M059J (cell line): Measurements from ENCODE around the gene NR1I3. TPM values are rescaled to one million over a fixed set of nuclear protein-coding genes. Genes with fewer than 3 reads are reported as not detected.

Experiments used
- DNase-seq: peaks from one replicate; pipeline ENCODE4 v3.0.0-alpha.2; 2012; ENCODE audit warnings: low read depth
- total RNA-seq: library from RNA; depleted of rRNA; stranded (reverse); fragments of >200 nt; shearing (Covaris generic); gene quantifications from 2 replicates; pipeline ENCODE4 v1.2.3, GENCODE V29; 2014; rRNA removed

The NR1I3 gene
- total RNA-seq, 1 experiment from 2014 or later = not detected

DNA sequence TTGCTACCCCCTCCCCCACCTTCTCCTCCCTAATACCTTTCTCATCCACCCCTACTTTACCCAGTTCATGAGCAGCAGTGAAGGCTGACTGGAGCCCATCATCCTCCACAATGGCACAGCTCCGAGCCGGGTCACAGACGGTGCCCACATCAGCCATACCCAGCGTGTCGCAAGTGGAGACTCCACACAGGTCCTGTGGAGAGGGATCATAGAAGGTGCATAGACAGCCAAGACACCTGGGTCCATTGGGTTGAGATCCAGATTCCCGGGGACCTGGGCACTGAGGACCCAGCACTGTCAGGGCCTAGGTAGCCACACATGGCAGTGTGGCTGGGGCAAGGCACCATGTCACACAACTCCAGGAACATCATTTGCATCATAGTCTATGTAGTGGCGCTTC lies 41.9 kb downstream of the NR1I3 start:
- DNase-seq = no peak

DNA sequence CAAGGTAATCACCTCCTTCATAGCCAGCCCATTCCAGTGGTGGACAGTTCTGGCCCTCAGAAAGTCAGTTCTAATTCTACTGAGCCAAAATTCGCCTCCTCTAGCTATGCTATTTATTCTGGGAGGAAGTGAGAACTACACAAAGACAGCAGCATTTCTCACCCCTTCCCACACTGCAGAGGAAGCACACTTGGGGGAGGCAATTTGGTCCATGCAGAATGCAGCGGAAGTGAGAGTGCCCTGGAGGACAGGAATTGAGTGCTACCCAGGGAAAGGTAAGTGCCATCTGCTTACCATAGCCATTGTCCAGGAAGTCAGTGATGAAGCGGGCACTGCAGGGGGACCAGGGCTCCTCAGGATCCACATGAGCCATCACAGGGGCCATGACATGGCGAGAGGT lies 42.8 kb downstream of the NR1I3 start:
- no peak for DNase-seq

DNA sequence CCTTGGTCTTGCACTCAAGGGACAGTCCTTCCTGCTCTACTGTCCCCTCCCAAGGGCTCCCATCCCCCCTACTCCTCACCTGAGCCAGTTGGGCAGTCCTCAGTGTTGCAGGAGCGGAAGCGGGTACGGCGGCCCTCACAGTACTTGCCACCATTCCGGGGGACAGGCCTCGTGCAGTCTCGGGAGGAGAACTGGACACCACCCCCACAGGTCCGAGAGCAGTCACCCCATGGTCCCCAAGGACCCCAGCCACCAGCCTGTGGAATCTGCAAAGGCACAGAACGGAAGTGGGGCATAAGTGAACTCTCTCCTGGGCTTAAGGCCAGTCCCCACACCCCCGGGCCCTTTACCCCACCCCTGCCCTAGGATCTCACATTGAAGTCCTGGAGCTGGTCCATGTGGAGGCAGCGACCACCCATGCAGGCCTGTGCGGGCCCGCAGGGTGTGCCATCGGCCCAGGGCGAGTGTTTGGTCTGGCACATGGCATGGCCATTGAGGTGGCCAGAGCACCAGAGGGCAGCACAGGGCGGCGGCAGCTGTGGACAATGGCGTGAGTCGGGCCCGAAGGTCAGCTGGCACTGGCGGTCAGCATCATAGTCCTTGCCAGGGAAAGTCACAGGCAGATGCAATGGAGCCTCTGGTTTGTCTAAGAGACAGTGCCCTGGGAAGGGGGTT lies 44.3 kb downstream of the NR1I3 start:
- DNase-seq = no peak

DNA sequence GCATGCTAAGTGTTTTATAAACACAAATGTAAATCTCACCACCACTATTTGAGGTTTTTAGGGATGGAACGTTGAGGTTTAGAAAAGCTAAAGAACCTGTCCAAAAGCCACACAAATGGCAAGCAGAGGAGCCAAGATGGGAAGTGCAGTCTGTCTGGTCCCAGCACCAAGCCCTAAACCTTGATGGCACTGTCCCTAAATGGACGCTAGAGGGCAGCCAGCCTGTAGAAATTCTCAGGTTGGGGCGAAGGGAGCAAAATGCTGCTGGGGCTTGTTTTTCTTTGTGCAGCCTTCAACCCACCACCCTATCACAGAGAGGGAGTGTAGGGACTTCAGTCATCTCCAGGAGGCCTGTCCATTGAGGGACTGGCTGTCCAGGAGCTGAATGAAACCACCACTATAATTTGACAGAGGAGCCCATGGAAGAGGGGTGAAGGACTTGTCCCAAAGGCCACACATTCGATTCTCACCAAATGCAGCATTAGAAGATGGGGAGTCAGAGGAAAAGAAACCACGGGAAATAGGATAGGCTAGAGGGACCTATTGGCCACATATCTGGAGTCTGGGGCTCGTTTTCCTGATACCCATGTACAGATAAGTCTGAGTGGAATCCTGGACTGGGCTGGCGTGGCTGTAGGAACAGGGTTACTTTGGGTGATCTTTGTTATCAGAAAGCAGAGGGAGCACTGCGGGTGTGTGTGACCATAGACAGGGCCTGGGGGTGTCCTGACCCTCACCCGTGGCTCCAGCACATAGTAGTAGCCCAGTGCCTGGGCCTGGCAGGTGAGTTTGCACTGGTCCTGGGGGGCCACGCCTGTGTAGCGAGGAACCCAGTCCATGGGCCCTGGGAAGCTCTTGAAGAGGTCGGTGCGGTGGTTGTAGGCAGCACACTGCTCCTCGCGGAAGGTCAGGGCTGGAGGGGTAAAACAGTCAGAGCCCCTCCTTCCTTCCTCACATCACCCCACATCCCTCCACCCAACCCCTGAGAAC lies 45.2 kb downstream of the NR1I3 start:
- DNase-seq = peak; percentile 72

DNA sequence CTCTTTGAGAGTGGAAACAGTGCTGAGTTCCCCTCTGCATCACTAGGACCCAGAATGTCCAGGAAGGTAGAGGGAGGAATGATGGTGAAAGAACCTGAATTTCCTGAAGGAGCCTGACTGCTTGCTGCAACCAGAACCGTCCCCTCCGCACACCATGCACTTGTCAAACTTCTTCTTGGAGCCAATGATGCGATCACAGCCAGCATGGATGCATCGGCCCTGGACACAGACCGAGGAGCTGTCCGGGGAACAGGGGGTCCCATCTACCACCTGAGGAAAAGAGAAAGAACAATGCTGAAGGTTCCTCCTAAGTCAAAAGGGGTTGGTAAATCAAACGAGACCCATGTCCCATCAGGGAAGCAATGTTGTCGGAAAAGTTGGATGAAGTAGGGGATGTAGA lies 46.0 kb downstream of the NR1I3 start:
- DNase-seq = no peak

DNA sequence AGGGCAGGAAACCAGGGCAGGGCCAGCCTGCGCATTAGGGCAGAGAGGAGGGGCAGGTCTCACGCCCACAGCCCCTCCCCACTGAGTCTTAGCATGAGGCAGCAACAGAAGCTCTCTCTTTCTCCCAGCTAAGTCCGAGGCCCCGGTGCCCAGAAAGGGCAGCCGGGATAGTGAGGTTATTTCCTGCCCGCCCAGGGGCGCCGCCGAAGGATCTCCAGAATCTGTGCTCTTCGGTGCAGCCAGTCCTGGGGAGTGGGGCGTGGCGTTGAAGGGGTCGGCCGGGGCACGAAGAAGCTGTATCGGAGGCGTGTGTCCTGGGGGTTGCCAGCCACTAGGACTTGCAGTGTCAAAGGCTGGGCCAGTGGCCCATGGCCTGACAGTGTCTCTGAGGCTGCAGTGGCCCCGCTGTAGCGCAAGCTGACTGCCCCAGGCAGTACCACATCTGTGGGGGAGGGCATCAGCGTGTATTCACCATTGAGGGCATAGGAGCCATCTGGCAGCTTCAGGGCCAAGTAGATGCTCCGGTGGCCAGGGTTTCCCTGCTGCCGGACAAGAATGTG lies 47.0 kb downstream of the NR1I3 start:
- DNase-seq = no peak

DNA sequence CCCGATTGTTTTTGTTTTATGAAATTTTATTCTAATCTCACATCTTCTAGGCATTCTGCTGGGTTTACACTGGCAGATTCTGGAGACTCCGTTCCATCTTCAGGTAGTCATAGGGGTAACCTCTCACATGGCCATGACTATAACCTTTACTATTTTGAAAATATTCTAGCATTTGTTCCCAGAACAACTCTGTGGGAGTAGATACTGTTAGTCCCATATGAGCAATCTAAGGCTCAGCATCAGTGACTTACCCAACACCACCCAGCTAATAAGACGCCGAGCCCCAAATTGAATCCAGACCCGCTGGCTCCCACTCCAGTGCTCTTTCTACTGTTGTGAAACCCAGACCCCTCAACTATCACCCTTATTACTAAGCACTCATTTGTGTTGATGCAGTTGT lies 49.0 kb downstream of the NR1I3 start:
- DNase-seq = no peak

DNA sequence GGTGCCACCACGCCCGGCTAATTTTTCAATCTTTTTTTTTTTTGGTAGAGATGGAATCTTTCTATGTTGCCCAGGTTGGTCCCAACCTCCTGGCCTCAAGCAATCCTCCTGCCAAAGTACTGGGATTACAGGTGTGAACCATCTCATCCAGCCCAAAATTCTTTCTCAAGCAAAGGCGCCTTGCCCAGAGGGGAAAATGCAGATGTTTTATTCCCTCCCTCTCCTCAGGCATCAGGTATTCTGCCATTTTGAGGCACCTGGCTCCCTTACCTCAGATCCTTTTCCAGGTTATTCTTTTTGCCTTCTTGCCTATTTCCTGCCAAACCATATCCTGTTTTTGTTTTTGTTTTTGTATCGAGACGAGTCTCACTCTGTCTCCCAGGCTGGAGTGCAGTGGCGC lies 49.6 kb downstream of the NR1I3 start:
- no peak for DNase-seq

DNA sequence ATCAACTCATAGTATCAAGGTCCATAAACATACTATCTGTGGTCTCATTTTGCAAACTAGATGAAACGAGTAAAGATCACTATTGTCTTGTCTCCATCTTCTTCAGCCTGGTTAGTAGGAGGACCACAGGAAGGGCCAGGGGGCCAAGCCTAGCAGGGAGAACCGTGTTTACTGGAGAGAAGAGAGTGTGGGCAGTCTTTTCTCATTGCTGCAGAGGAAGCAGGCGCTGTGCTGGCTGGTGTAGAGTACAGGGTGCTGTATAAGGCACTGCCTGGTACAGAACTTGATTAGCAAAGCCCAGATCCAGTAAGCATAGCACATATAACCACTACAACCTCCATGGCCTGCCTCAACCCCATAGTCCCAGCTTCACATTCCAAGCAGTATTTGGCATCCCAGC lies 50.7 kb downstream of the NR1I3 start:
- DNase-seq = no peak

DNA sequence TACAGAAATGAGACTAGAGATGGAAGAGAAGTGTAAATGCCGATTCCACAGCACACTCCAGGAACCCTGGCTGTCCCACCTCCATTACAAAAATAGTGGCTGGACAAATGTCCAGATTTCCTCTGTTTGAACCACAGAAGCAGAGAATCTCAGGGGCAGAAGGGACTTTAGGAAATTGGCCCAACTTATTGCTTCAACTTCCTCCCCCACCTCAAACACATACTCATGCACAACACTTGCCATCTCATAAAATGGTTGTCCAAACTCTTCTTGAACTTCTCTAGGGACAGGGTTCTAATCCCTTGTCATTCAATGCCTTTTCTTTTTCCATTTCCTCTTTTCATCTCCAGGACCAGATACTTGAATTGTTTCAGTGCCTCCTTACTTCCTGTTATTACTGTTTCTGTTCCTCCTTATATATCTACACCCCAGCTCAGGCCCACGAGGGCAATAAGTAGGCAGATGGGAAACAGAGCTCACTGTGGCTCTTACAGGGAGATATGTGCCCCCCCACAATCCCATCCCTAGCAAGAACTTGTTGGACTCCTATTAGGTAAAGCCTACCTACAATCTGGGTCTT lies 52.2 kb downstream of the NR1I3 start:
- no peak for DNase-seq

DNA sequence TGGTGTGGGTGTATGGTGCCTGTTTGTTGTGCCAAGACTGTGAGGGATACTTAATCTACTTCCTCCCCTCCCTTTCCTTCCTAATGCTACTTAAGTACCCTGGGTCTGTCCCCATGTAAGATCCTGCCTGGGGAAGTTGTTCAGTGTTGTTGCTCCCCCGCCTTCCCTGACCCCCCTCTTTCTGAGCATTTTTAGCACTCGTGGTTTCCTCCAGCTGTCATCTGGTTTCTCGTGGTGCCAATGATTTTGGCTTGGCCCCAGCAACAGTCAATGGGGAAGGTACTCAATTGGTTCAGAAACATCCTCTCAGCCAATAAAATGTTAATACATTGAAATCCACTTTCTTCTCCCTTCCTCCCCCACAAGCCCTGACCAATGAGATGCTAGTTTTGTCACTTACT lies 52.7 kb downstream of the NR1I3 start:
- DNase-seq = peak; percentile 48

DNA sequence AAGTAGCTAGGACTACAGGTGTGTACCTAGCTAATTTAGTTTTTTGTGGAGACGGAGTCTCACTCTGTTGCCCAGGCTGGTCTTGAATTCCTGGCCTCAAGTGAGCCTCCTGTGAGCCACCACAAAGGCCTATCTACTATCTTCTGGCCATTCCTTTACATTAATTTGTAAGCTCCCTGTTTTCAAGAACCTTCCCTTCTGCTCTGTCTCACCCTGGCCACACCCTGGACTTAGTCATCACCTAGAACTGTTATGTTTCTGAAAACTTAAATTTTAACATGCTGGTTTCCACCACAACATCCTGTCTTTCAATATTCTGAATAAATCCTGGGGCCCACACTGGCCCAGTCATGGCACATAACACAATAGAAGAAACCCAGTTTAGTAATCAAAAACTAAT lies 55.8 kb downstream of the NR1I3 start:
- DNase-seq = peak; percentile 67

DNA sequence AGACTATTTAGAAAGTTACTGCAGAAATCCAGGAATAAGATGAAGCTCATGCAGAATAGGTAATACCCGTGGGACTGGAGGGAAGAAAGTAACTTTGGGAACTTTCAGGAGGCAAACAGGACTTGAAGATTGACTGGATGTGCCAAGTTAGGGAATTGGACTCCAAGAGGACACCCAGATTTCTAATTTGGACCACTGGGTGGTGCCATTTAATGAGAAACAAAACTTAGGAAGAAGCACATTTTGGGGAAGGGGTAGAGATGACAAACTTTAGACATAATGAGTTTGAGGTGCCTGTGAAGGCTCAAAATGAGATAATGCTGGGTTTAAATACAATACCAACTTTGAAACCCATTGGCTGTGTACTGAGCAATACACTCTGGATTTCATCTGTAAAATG lies 57.4 kb downstream of the NR1I3 start:
- DNase-seq = peak; percentile 42

DNA sequence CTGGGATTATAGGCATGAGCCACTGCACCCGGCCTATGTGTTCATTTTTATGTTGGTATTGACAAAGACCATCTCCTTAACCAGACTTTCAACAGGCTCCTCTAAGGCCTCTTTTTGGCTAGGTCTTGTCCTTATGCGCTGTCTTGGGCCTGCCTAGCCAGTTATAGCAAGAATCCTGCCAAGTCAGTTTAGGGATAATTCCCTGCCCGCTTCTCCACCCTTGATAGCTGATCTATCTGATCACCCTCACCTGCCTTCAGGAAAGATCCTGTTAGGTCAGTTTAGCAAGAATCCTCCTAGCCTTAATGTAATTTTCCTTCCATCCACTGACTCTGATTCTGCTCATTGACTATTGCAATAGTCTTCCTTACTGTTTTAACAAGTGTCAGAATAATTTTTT lies 58.3 kb downstream of the NR1I3 start:
- DNase-seq = no peak

Other genes with a start within 250 kb of the NR1I3 start
- gene F11R, start 217.1 kb downstream of the NR1I3 start, total RNA-seq = 46.8 and 90.8 TPM in 2 replicates
- gene TSTD1, start 199.2 kb downstream of the NR1I3 start, total RNA-seq = 0.27 and 0.44 TPM in 2 replicates
- gene USF1, start 192.2 kb downstream of the NR1I3 start, total RNA-seq = 82.7 and 89.0 TPM in 2 replicates
- gene ARHGAP30, start 168.3 kb downstream of the NR1I3 start, total RNA-seq = 0.12 TPM in 1 of 2 replicates, not detected in the other
- not detected in 2 replicates for gene NECTIN4, start 148.6 kb downstream of the NR1I3 start, total RNA-seq
- 3.0 and 3.9 TPM in 2 replicates for gene KLHDC9, start 139.8 kb downstream of the NR1I3 start, total RNA-seq
- gene PFDN2, start 120.2 kb downstream of the NR1I3 start, total RNA-seq = 105 and 111 TPM in 2 replicates
- gene NIT1, start 120.1 kb downstream of the NR1I3 start, total RNA-seq = 24.5 and 31.5 TPM in 2 replicates
- 34.0 and 36.6 TPM in 2 replicates for gene DEDD, start 105.5 kb downstream of the NR1I3 start, total RNA-seq
- gene UFC1, start 84.2 kb downstream of the NR1I3 start, total RNA-seq = 97.0 and 125 TPM in 2 replicates
- 7.9 and 10.1 TPM in 2 replicates for gene USP21, start 78.7 kb downstream of the NR1I3 start, total RNA-seq
- 6.2 and 7.2 TPM in 2 replicates for gene PPOX, start 71.8 kb downstream of the NR1I3 start, total RNA-seq
- 36.6 and 41.8 TPM in 2 replicates for gene B4GALT3, start 60.7 kb downstream of the NR1I3 start, total RNA-seq
- 0.39 and 0.67 TPM in 2 replicates for gene ADAMTS4, start 39.1 kb downstream of the NR1I3 start, total RNA-seq
- gene NDUFS2, start 35.8 kb downstream of the NR1I3 start, total RNA-seq = 58.4 and 111 TPM in 2 replicates
- gene FCER1G, start 22.9 kb downstream of the NR1I3 start, total RNA-seq = not detected in 2 replicates
- not detected in 2 replicates for gene APOA2, start 14.6 kb downstream of the NR1I3 start, total RNA-seq
- 13.5 and 14.3 TPM in 2 replicates for gene TOMM40L, start 12.1 kb downstream of the NR1I3 start, total RNA-seq
- not detected in 2 replicates for gene PCP4L1, start 20.5 kb upstream of the NR1I3 start, total RNA-seq
- 0.62 and 0.89 TPM in 2 replicates for gene MPZ, start 71.8 kb upstream of the NR1I3 start, total RNA-seq
- gene SDHC, start 76.2 kb upstream of the NR1I3 start, total RNA-seq = 19.2 and 44.2 TPM in 2 replicates
- not detected in 2 replicates for gene CFAP126, start 129.7 kb upstream of the NR1I3 start, total RNA-seq